ENCODE results near the gene MLLT10. TPM values are rescaled to one million over a fixed set of nuclear protein-coding genes. Genes with fewer than 3 reads are reported as not detected.

MLLT10 gene
- total RNA-seq, 1 donor: 36.1 TPM

DNA sequence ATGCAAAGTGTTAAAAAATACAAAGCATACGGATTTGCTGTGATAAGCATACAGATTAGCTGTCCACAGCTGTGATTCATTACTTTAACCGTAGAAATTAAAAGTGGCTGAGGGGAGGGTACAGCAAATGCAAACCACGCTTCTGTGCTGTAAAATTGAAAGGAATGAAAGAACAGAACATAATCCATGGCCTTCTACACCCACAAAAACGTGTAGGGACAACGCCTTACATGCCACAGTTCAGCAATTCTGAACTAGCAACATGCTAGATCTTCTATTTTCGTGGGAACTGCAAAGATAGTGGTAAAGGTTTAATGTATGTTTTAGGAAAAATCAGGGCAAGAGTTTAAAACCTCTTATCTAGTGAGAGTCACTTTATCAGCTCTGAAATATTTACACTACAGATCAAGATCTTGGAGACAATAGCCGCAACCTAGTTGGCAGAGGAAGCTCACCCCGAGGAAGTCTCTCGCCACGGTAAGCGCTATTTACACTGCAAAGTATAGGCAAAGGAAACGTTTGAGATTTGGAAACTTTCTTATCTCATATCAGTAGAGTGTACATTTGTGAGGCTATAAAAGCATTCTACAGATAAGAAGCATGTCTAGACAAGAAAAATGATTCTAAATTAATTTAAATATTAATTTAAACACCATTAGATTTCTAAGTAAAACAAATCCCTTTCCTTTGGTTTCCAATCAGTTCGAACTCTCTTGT, 193.6 kb downstream of the MLLT10 start:
- TF ChIP-seq, protein P1, sequence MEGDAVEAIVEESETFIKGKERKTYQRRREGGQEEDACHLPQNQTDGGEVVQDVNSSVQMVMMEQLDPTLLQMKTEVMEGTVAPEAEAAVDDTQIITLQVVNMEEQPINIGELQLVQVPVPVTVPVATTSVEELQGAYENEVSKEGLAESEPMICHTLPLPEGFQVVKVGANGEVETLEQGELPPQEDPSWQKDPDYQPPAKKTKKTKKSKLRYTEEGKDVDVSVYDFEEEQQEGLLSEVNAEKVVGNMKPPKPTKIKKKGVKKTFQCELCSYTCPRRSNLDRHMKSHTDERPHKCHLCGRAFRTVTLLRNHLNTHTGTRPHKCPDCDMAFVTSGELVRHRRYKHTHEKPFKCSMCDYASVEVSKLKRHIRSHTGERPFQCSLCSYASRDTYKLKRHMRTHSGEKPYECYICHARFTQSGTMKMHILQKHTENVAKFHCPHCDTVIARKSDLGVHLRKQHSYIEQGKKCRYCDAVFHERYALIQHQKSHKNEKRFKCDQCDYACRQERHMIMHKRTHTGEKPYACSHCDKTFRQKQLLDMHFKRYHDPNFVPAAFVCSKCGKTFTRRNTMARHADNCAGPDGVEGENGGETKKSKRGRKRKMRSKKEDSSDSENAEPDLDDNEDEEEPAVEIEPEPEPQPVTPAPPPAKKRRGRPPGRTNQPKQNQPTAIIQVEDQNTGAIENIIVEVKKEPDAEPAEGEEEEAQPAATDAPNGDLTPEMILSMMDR (IDR thresholded peaks at IDR 0.05; ENCODE audit: insufficient read depth, low read length): no peak
- no peak for DNase-seq (ENCODE audit: low read depth)
- H3K4me3 ChIP-seq (ENCODE audit: low read depth, low read length): no peak overlapping the region

DNA sequence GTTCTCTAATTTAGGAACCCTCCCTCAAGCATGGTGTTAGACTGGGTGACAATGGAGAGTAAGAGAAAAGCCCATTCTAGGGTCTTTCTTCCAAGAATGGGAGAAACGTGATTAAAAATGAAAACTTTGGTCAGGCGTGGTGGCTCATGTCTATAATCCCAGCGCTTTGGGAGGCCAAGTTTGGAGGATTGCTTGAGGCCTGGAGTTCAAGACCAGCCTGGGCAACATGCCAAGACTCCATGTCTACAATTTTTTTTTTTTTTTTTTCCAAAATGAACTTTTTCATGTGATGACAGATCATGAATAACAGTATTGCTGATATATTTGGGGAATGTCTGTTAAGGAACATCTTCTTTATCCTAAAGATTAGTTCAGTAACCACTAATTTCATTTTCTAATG, 194.6 kb downstream of the MLLT10 start:
- TF ChIP-seq, protein P1 (IDR thresholded peaks at IDR 0.05; ENCODE audit: insufficient read depth, low read length): no peak
- no peak overlapping the region for H3K4me3 ChIP-seq (ENCODE audit: low read depth, low read length)
- DNase-seq (ENCODE audit: low read depth): no peak

DNA sequence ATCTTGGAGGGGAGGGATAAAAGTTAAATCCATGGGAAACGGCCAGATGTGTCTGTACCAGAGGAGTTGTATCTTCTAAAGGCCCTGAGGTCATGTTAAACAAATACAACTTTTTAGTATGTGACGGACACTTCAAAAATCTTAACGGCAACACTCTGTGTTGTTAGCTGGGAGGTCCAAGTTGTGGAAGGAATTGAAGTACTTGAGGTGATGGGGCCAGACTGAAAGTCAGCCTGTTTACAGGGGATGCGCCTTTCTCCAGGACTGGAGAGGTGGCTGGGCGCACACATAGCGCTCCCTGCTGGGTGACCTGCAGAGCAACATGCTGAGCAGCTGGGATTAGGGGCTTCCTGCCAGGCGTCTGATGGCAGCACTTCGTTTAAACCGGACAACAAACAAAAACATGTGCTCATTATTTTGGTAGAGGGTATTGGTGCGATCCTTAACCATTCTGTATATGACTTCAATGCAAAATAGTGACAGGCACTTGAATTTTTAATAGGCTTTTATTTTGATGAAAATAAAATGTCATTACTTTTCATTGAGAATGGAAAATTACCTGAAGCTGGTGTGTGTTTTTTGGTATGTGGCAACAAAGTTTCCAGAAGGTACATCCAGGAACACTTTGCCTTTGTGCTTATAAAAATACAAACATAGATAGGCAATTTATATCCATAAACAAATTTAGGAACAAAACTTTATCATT, 198.2 kb downstream of the MLLT10 start:
- TF ChIP-seq, protein P1 (IDR thresholded peaks at IDR 0.05; ENCODE audit: insufficient read depth, low read length): peak; percentile 87
- peak; percentile 74 for DNase-seq (ENCODE audit: low read depth)
- no peak overlapping the region for H3K4me3 ChIP-seq (ENCODE audit: low read depth, low read length)

DNA sequence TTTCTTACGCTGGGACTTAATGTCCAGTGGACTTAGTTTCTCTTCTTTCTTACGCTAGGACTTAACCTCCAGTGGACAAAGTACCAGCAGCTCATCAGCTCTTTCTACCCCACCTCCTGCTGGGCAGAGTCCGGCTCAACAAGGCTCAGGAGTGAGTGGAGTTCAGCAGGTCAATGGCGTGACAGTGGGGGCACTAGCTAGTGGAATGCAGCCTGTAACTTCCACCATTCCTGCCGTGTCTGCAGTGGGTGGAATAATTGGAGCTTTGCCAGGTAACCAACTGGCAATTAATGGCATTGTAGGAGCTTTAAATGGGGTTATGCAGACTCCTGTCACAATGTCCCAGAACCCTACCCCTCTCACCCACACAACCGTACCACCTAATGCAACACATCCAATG, 199.7 kb downstream of the MLLT10 start:
- no peak for DNase-seq (ENCODE audit: low read depth)
- H3K4me3 ChIP-seq (ENCODE audit: low read depth, low read length): no peak overlapping the region
- TF ChIP-seq, protein P1 (IDR thresholded peaks at IDR 0.05; ENCODE audit: insufficient read depth, low read length): no peak

DNA sequence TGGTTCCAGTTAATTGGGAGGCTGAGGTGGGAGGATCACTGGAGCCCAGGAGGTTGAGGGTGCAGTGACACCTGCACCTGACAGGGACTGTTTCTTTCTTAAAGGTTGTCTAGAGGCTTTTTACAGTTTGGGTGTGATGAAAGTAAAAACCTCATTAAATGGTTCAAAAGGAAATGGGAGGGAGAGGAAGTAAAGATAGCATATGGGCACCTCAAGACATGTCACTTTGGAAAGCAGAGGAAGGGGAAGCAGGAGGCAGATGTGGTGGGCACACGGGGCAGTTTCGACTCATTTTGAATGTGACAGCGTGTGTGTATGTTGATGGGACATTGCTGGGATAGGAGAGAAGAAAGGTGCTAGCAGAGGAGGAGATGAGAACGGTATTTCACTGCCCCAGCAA, 203.1 kb downstream of the MLLT10 start:
- DNase-seq (ENCODE audit: low read depth): no peak
- TF ChIP-seq, protein P1 (IDR thresholded peaks at IDR 0.05; ENCODE audit: insufficient read depth, low read length): no peak
- no peak overlapping the region for H3K4me3 ChIP-seq (ENCODE audit: low read depth, low read length)

DNA sequence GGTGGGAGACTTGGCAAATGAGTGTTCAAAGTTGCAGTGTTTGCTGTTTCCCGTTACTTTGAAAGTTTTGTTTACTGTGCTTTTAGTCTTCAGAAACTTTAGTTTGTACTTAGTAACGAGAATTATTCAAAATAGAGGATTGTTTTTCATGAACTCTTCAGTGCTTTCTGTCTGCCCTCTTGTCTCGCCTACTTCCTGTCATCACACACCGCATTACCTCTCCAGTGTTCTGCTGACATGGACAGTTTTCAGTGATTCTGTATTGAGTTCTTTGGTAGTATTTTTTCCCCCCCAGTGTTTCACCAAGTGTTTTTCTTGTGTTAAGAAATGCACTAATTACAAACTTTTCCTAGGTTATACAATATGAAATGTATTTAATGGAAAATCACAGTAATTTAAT, 207.0 kb downstream of the MLLT10 start:
- DNase-seq (ENCODE audit: low read depth): no peak
- TF ChIP-seq, protein P1 (IDR thresholded peaks at IDR 0.05; ENCODE audit: insufficient read depth, low read length): no peak
- no peak overlapping the region for H3K4me3 ChIP-seq (ENCODE audit: low read depth, low read length)
